Fibroblast of pulmonary artery (primary cell): ENCODE results near the gene SDC1.
"Not testable (repeated sequence)": the region's sequence is repeated elsewhere in the genome, so short reads cannot be mapped to it uniquely, and the experiment has no call there.

Experiments
- DNase-seq: peaks from one replicate; pipeline ENCODE4 v3.0.0-alpha.2; 2010; ENCODE audit warnings: low read depth
- H3K4me3 ChIP-seq: replicated peaks from 2 replicates; pipeline ENCODE4 v1.5.1; 2011; ENCODE audit warnings: low read depth, mild to moderate bottlenecking, control low read depth, low read length, moderate library complexity
- TF ChIP-seq, protein P1 (sequence below): IDR thresholded peaks from 2 replicates; pipeline ENCODE4 v1.5.1; 2011; ENCODE audit warnings: mild to moderate bottlenecking, control low read depth, low read length, inconsistent platforms; ENCODE audit errors: missing control alignments

Gene SDC1

DNA sequence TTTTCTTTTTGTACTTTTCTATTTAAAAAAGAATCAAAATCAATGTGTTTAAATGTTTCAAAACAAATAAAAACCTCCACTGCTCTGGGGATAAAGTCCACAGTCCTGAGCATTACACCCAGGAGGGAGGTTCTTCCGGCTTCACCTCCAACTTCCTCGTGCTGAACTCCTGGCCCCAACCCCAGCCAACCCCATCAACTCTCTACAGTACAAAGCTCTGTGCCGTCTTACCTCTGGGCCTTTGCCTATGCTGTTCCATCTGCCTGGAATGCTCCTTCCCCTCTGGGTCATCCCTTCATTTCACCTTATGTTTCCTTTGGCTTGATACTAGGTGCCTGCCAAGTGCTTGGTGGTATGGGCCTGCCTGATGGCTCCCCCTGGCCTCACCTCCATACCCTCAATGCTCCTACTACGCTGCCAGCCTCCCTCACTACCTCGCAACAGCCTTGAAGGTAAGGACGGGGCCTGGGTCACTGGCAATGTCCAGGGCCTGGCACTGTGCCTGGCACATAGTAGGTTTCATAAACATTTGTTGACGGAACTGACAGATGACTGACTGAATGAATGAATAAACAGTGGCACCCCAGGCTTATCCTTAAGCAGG, 28.8 kb downstream of the SDC1 start:
- TF ChIP-seq, protein P1, sequence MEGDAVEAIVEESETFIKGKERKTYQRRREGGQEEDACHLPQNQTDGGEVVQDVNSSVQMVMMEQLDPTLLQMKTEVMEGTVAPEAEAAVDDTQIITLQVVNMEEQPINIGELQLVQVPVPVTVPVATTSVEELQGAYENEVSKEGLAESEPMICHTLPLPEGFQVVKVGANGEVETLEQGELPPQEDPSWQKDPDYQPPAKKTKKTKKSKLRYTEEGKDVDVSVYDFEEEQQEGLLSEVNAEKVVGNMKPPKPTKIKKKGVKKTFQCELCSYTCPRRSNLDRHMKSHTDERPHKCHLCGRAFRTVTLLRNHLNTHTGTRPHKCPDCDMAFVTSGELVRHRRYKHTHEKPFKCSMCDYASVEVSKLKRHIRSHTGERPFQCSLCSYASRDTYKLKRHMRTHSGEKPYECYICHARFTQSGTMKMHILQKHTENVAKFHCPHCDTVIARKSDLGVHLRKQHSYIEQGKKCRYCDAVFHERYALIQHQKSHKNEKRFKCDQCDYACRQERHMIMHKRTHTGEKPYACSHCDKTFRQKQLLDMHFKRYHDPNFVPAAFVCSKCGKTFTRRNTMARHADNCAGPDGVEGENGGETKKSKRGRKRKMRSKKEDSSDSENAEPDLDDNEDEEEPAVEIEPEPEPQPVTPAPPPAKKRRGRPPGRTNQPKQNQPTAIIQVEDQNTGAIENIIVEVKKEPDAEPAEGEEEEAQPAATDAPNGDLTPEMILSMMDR = no peak
- H3K4me3 ChIP-seq = no peak overlapping the region
- no peak for DNase-seq

DNA sequence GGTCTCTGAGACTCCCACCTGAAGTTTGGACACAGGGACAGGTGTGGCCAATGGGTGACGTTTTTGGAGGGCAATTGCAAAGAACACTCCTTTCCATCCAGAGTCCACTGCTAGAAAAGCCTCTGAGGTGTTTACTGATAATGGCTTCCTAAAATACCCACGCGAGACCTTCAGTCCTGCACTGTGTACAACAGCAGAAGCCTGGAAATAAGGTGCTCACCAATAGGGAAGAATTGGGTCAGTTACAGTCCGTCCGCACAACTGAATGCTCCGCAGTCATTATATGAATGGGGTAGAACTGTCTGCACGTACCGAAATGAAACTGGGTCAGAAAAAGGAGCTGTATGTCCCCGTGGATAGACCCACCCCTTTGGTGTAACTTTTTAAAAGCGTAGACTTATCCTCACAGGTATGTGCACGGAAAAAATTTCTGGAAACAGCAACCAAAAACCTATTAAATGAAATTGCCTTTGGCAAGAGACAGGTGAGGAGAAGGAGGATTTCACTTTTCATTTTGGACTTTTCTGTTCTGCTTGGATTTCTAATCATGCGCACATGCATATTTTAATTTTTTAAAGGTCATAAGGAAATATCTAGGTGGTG, 29.4 kb downstream of the SDC1 start:
- TF ChIP-seq, protein P1 = no peak
- H3K4me3 ChIP-seq = no peak overlapping the region
- no peak for DNase-seq

DNA sequence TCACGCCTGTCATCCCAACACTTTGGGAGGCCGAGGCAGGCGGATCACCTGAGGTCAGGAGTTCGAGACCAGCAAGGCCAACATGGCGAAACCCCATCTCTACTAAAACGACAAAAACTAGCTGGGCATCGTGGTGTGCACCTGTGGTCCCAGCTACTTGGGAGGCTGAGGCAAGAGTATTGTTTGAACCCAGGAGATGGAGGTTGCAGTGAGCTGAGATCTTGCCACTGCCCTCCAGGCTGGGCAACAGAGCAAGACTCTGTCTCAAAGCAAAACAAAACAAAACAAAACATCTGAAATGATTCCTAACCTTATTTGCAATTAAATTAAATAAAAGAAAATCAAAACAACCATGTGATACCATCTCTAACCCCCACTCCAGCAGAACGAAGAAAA, 29.9 kb downstream of the SDC1 start:
- H3K4me3 ChIP-seq, DNase-seq: not testable (repeated sequence)

DNA sequence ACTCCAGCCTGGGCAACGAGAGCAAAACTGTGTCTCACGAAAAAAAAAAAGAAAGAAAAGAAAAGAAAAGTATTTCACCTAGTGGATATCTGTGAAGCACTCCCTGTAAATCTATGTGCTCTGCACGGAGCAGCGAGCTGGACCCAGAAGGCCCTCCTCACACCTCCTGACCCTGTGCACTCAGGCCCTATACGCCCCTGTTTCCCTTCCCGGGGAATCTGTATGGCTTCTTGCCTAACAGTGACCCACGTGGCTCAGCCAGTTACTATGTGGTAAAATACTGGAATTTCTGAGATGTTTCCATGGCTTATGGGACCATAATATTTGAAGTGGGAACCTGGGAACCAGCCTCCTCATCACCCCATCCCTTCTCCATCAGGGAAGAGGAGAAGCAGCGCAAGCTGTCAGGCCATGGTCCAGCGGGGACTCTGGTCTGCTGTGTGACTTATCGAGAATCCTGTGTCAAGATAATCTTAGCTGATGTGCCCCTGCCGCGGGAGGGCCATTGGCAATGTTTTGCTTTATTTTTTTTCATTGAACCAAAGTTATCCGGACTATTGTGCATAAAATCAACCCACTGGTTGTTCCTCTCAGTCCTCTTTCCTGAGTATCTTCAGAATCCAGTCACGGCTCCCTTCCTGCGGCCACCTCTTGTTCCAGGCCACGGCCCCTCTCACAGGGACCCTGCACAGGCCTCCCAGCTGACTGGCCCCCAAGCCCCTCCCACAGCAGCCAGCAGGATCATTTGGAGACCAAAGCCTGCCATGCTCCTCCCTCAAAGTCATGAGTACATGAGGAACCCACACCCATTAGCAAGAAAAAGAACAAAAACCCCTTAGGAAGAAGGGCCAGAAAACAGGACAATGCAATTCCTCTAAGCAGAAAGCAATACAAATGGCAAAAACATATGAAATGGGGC, 30.6 kb downstream of the SDC1 start:
- no peak for DNase-seq
- TF ChIP-seq, protein P1 = no peak
- H3K4me3 ChIP-seq = no peak overlapping the region

DNA sequence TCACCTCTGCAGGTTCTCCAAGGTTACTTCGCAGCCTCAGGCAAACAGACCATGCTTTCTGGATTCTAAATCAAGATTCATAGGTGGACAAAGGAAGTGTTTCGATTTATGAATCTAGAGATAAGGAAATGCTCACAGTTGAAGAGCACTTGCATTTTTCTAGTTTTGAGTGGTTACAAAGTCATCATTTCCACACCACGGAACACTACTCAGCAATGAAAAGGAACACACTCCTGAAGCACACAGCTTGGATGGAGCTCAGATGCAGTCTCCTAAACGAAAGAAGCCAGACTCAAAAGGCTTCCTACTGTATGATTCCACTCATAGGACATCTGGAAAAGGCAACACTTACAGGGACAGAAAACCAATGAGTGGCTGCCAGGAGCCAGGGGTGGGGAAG, 31.7 kb downstream of the SDC1 start:
- TF ChIP-seq, protein P1 = no peak
- no peak for DNase-seq
- H3K4me3 ChIP-seq = no peak overlapping the region

DNA sequence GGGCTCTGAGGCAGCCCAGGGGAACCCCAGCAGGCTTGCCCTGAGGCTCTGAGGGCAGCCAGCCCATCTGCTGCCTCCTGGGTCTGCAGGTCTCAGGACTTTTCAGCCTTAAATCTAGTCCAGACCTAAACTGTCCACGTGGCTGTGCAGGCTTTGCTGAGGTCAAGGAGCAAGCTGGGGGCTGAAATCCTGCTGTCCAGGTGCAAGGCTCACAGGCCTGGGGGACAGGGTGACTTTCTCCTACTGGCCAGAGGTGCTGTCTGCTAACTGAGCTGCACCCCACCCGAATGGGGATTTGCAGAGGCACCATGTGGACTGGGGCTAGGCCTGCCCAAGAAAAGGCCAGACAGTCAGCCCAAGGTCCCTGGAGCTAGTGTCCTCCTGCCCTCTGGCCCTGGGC, 32.1 kb downstream of the SDC1 start:
- no peak for DNase-seq
- no peak overlapping the region for H3K4me3 ChIP-seq
- TF ChIP-seq, protein P1 = no peak
